NB4 (cell line): Measurements from ENCODE around the gene OPA3.

Experiments used
- CTCF ChIP-seq: IDR thresholded peaks from one replicate; pipeline ENCODE4 v1.5.1; 2012; ENCODE audit warnings: low read depth, low read length
- MYC ChIP-seq: IDR thresholded peaks from 2 replicates; pipeline ENCODE4 v1.6.1; 2011; ENCODE audit warnings: low read depth, low read length
- POLR2A ChIP-seq: IDR thresholded peaks from 2 replicates; pipeline ENCODE4 v1.6.1; 2011; ENCODE audit warnings: mild to moderate bottlenecking; ENCODE audit not compliant: insufficient read length; ENCODE audit errors: extremely low read depth

GRCh38 chr19:45484273-45484945 is 100.2 kb downstream of the OPA3 start:
- TF ChIP-seq CTCF: no peak
- TF ChIP-seq POLR2A: no peak
- TF ChIP-seq MYC: no peak
